HEK293 (cell line): ENCODE data around the gene CIPC.

ENCODE experiments used
- CTCF ChIA-PET: fragments of 350-600 bp; formaldehyde crosslinking; extraction: SDS; loops from one replicate; lab custom pipeline; 2021; ENCODE audit warnings: antibody characterized with exemption; lab: Yijun Ruan, JAX
- POLR2A ChIA-PET: fragments of 300-600 bp; formaldehyde crosslinking; extraction: SDS; loops from one replicate; lab custom pipeline; 2020; ENCODE audit warnings: antibody characterized with exemption, inconsistent platforms; lab: Yijun Ruan, JAX
- H3K27ac ChIP-seq: fragments of 200-500 bp; sonication (Bioruptor generic); 2 replicates; pipeline ENCODE4 v1.5.1; 2014; ENCODE audit warnings: low read depth, low read length, control low read depth, inconsistent platforms; ENCODE audit errors: extremely low read depth
- H3K36me3 ChIP-seq, 2 experiments: fragments of 200-500 bp in 1 of 2; sonication (Bioruptor generic) in 1 of 2; 1 replicate in 1 of 2; 2 replicates in 1 of 2; pipeline ENCODE4 v1.5.1; 2014 to 2017; ENCODE audit warnings: inconsistent platforms in 2 of 2, low read length in 2 of 2; ENCODE audit not compliant: control insufficient read depth in 2 of 2, insufficient read depth in 1 of 2
- H3K4me1 ChIP-seq: fragments of 200-500 bp; sonication (Bioruptor generic); 2 replicates; pipeline ENCODE4 v1.5.1; 2014; ENCODE audit warnings: mild to moderate bottlenecking, low read length, inconsistent platforms; ENCODE audit not compliant: control insufficient read depth, insufficient read depth
- H3K4me3 ChIP-seq: 2 replicates; pipeline ENCODE4 v1.5.1; 2011; ENCODE audit warnings: low read depth, mild to moderate bottlenecking, control low read depth, low read length, moderate library complexity
- H3K9me3 ChIP-seq: fragments of 200-500 bp; sonication (Bioruptor generic); 2 replicates; pipeline ENCODE4 v1.5.1; 2014; ENCODE audit warnings: low read depth, low read length, inconsistent platforms; ENCODE audit not compliant: control insufficient read depth, insufficient read depth
- HOXA7 ChIP-seq: sonication (generic); formaldehyde crosslinking; IDR thresholded peaks from 2 replicates; pipeline ENCODE4 v1.8.1; 2022; ENCODE audit warnings: missing genetic modification reagents, borderline replicate concordance
- KLF10 ChIP-seq: fragments of 450-650 bp; IDR thresholded peaks from 2 replicates; pipeline ENCODE4 v1.5.1; 2018; ENCODE audit warnings: missing biosample characterization, mild to moderate bottlenecking, missing genetic modification characterization
- ZEB2 ChIP-seq: fragments of 450-650 bp; formaldehyde crosslinking; IDR thresholded peaks from 2 replicates; pipeline ENCODE4 v1.5.1; 2016; ENCODE audit warnings: missing biosample characterization, missing genetic modification characterization
- ZFHX2 ChIP-seq: fragments of 450-650 bp; formaldehyde crosslinking; conservative IDR thresholded peaks from 2 replicates; pipeline ENCODE4 v1.5.1; 2016; ENCODE audit warnings: missing biosample characterization, missing genetic modification characterization
- ZNF140 ChIP-seq: fragments of 450-650 bp; formaldehyde crosslinking; IDR thresholded peaks from 2 replicates; pipeline ENCODE4 v1.5.1; 2016; ENCODE audit warnings: missing biosample characterization, missing genetic modification characterization
- ZNF23 ChIP-seq: fragments of 450-650 bp; formaldehyde crosslinking; IDR thresholded peaks from 2 replicates; pipeline ENCODE4 v1.5.1; 2016; ENCODE audit warnings: missing biosample characterization, missing genetic modification characterization, borderline replicate concordance
- ZNF350 ChIP-seq: fragments of 450-650 bp; formaldehyde crosslinking; IDR thresholded peaks from 2 replicates; pipeline ENCODE4 v1.5.0; 2017; ENCODE audit warnings: missing biosample characterization, mild to moderate bottlenecking, missing genetic modification characterization
- ZNF366 ChIP-seq: fragments of 450-650 bp; formaldehyde crosslinking; conservative IDR thresholded peaks from 2 replicates; pipeline ENCODE4 v1.5.1; 2016; ENCODE audit warnings: missing biosample characterization, missing genetic modification characterization
- ZNF518A ChIP-seq: fragments of 450-650 bp; formaldehyde crosslinking; conservative IDR thresholded peaks from 2 replicates; pipeline ENCODE4 v1.5.1; 2016; ENCODE audit warnings: low read depth, missing biosample characterization, missing genetic modification characterization
- ZNF580 ChIP-seq: fragments of 450-650 bp; formaldehyde crosslinking; IDR thresholded peaks from 2 replicates; pipeline ENCODE4 v1.5.1; 2016; ENCODE audit warnings: missing biosample characterization, missing genetic modification characterization
- ZNF610 ChIP-seq: fragments of 450-650 bp; formaldehyde crosslinking; IDR thresholded peaks from 2 replicates; pipeline ENCODE4 v1.5.1; 2016; ENCODE audit warnings: missing biosample characterization, missing genetic modification characterization, borderline replicate concordance
- ZNF654 ChIP-seq: fragments of 450-650 bp; formaldehyde crosslinking; IDR thresholded peaks from 2 replicates; pipeline ENCODE4 v1.5.1; 2016; ENCODE audit warnings: low read depth, missing biosample characterization, missing genetic modification characterization
- ZNF670 ChIP-seq: fragments of 450-650 bp; formaldehyde crosslinking; IDR thresholded peaks from 2 replicates; pipeline ENCODE4 v1.5.1; 2016; ENCODE audit warnings: missing biosample characterization, missing genetic modification characterization, low read depth
- ZNF777 ChIP-seq: fragments of 450-650 bp; formaldehyde crosslinking; IDR thresholded peaks from 2 replicates; pipeline ENCODE4 v1.5.1; 2017; ENCODE audit warnings: missing biosample characterization, missing genetic modification characterization, borderline replicate concordance
- ZSCAN30 ChIP-seq: fragments of 450-650 bp; IDR thresholded peaks from 2 replicates; pipeline ENCODE4 v1.5.1; 2018; ENCODE audit warnings: missing biosample characterization, mild to moderate bottlenecking, missing genetic modification characterization, moderate library complexity
- TF ChIP-seq, protein P1 (sequence below): fragments of 450-650 bp; formaldehyde crosslinking; optimal IDR thresholded peaks from 2 replicates; pipeline ENCODE3; 2016; ENCODE audit warnings: missing biosample characterization, mild to moderate bottlenecking, missing genetic modification characterization
- TF ChIP-seq, protein P2 (sequence below): fragments of 450-650 bp; formaldehyde crosslinking; IDR thresholded peaks from 2 replicates; pipeline ENCODE4 v1.5.1; 2016; ENCODE audit warnings: missing biosample characterization, missing genetic modification characterization
- TF ChIP-seq, protein P3 (sequence below): fragments of 450-650 bp; formaldehyde crosslinking; IDR thresholded peaks from 2 replicates; pipeline ENCODE4 v1.5.1; 2016; ENCODE audit warnings: missing biosample characterization, missing genetic modification characterization

The CIPC gene

DNA sequence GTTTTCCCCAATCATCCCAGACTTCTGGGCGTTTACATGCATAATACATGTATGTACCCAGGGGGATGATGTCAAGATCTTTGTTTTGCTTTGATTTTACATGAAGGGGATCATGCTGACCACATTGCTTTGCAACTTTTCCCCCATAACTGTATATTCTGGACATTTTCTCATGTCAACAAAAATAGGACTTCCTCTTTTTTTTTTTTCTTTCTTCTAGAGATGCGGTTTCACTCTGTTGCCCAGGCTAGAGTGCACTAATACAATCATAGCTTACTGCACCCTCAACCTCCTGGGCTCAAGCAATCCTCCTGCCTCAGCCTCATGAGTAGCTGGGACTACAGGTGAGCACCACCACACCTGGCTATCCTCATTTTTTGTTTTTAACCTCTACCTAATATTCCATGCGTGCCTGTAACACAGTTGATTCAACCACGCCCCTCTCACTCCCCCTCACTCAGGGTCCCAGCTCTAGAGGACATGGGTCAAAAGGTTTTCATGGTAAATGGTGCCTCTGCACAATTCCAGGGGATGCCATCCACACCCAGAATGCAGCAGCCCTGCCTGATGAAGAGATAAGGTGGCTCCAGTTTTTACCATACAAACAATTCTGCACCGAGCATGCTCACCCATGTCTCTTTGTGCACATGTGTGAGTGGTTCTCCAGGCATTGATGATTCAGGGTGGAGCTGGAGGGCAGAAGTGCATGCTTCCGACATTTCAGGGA, 32.0 kb upstream of the CIPC start (continued):
- TF ChIP-seq ZNF140 (no peak), HOXA7 (CRISPR knock-in tag) (no peak)
- TF ChIP-seq, all 188 proteins: peak for 0

DNA sequence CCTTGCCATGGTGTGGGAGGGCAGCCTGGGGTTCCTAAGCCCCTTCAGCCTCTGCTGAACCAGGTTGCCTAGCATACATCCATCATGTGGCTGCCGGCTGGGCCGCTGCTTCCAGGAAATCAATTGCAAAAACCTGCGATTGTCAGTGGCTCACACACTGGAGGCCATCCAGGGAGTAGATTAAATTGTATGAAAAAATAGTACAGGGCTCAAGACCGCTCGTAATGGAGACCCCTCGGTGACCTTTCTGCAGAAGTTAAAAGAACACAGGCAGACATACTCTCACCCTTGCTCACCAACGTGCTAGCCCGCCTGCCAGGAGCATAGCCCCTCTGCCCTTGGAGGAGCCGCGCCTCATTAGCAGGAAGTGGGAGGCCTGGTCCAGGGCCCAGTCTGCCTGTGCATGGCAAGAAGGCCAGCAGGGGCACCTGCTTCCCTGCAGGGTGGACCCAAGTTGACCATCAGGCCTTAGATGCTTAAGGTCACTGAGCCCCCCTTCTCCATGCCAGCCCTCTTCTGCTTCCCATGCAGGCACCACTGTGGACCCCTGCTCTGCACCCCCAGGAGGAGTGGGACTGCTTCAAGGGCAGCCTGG, 31.4 kb upstream of the CIPC start:
- POLR2A ChIA-PET = no interaction called here

DNA sequence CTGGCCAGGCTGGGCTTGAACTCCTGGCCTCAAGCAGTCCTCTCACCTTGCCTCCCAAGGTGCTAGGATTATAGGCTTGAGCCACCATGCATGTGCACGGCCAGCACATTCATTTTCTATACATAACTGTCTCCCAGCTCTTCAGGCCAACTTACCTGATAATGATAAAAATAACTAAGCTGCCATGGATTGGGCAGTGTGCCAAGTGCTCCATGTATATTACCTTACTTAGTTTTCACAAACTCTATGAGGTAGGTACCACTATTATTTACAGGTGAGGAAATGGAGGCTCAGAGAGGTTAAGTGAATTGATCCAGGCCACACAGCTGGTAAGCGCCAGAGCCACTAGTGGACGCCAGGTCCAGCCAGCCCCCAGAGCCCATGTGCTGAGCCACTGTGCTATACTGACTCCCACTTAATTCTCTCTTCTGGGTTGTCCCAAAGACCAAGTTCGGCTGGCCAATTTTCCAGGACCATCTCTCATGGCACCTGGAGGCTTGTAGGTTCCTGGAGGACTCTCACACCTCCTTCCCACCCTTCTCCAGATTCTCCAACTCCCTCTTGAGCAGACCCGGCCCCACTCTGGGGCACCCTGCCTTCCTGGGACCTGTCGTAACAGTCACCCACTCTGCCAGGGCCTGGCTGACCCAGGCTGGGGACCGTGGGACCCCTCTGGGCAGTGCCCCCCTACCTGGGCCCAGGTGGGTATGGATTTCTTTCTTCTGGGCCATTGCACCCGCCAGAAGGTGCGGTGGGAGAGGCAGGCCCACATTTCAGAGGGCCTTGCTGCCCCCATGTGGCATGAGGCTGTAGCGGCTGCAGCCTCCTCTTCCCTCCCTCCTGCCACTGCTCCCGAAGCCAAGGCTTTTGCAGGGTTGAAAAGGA, 30.2 kb upstream of the CIPC start:
- no peaks in the 10 kb centered on the region for H3K9me3 ChIP-seq
- POLR2A ChIA-PET = interaction anchor here (1.5 kb wide), 1 partner anchor 120 kb away, joined by 3 read pairs; no protein-coding TSS in a partner anchor
- no peaks in the 10 kb centered on the region for H3K4me1 ChIP-seq
- H3K4me3 ChIP-seq = no peak overlapping the region
- CTCF ChIA-PET = interaction anchor here (0.6 to 16.9 kb wide), 27 partner anchors 7 to 392 kb away, joined by 3 to 461 read pairs (median 3); partner anchors contain the start of gene IRF2BPL
- H3K27ac ChIP-seq = no peak overlapping the region
- no peaks in the 10 kb centered on the region for H3K36me3 ChIP-seq
- TF ChIP-seq ZNF654 (tag by site-specific recombination) (peak; percentile 76), ZEB2 (tag by site-specific recombination) (peak; percentile 76; the same call in 1 of the 2 replicates), ZNF670 (tag by site-specific recombination) (no peak), ZSCAN30 (tag by site-specific recombination) (0 out of 2 replicates have a peak, but pooled peaks have one; percentile 66), ZNF518A (tag by site-specific recombination) (no peak), KLF10 (tag by site-specific recombination) (no peak), ZNF366 (tag by site-specific recombination) (peak; percentile 68)
- TF ChIP-seq, protein P1, sequence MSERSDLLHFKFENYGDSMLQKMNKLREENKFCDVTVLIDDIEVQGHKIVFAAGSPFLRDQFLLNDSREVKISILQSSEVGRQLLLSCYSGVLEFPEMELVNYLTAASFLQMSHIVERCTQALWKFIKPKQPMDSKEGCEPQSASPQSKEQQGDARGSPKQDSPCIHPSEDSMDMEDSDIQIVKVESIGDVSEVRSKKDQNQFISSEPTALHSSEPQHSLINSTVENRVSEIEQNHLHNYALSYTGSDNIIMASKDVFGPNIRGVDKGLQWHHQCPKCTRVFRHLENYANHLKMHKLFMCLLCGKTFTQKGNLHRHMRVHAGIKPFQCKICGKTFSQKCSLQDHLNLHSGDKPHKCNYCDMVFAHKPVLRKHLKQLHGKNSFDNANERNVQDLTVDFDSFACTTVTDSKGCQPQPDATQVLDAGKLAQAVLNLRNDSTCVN (tag by site-specific recombination) = no peak
- TF ChIP-seq, protein P2, sequence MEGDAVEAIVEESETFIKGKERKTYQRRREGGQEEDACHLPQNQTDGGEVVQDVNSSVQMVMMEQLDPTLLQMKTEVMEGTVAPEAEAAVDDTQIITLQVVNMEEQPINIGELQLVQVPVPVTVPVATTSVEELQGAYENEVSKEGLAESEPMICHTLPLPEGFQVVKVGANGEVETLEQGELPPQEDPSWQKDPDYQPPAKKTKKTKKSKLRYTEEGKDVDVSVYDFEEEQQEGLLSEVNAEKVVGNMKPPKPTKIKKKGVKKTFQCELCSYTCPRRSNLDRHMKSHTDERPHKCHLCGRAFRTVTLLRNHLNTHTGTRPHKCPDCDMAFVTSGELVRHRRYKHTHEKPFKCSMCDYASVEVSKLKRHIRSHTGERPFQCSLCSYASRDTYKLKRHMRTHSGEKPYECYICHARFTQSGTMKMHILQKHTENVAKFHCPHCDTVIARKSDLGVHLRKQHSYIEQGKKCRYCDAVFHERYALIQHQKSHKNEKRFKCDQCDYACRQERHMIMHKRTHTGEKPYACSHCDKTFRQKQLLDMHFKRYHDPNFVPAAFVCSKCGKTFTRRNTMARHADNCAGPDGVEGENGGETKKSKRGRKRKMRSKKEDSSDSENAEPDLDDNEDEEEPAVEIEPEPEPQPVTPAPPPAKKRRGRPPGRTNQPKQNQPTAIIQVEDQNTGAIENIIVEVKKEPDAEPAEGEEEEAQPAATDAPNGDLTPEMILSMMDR (tag by site-specific recombination) = peak; percentile 76
- TF ChIP-seq, protein P3, sequence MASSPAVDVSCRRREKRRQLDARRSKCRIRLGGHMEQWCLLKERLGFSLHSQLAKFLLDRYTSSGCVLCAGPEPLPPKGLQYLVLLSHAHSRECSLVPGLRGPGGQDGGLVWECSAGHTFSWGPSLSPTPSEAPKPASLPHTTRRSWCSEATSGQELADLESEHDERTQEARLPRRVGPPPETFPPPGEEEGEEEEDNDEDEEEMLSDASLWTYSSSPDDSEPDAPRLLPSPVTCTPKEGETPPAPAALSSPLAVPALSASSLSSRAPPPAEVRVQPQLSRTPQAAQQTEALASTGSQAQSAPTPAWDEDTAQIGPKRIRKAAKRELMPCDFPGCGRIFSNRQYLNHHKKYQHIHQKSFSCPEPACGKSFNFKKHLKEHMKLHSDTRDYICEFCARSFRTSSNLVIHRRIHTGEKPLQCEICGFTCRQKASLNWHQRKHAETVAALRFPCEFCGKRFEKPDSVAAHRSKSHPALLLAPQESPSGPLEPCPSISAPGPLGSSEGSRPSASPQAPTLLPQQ (tag by site-specific recombination) = 0 out of 2 replicates have a peak, but pooled peaks have one; percentile 21

More for the DNA sequence above, 31.4 kb upstream of the CIPC start:
- H3K4me1 ChIP-seq = no peaks in the 10 kb centered on the region
- no peaks in the 10 kb centered on the region for H3K9me3 ChIP-seq
- no peak overlapping the region for H3K27ac ChIP-seq
- H3K4me3 ChIP-seq = no peak overlapping the region
- CTCF ChIA-PET = interaction anchor here (0.5 to 16.9 kb wide), 6 partner anchors 13 to 195 kb away, joined by 4 to 461 read pairs (median 12); no protein-coding TSS in a partner anchor
- no peak for TF ChIP-seq ZNF580 (tag by site-specific recombination)
- no peak for TF ChIP-seq ZNF610
- no peak for TF ChIP-seq ZNF350 (tag by site-specific recombination)
- TF ChIP-seq ZFHX2 = no peak
- TF ChIP-seq ZNF23 (tag by site-specific recombination) = no peak
- no peak for TF ChIP-seq ZNF777 (tag by site-specific recombination)
- TF ChIP-seq, all 188 proteins: peak for 0
- no peaks in the 10 kb centered on the region for H3K36me3 ChIP-seq
